Measurements from ENCODE around the gene CPA5. TPM values are rescaled to one million over a fixed set of nuclear protein-coding genes. Genes with fewer than 3 reads are reported as not detected.

The CPA5 gene
- polyA plus RNA-seq, 3 donors = not detected

DNA sequence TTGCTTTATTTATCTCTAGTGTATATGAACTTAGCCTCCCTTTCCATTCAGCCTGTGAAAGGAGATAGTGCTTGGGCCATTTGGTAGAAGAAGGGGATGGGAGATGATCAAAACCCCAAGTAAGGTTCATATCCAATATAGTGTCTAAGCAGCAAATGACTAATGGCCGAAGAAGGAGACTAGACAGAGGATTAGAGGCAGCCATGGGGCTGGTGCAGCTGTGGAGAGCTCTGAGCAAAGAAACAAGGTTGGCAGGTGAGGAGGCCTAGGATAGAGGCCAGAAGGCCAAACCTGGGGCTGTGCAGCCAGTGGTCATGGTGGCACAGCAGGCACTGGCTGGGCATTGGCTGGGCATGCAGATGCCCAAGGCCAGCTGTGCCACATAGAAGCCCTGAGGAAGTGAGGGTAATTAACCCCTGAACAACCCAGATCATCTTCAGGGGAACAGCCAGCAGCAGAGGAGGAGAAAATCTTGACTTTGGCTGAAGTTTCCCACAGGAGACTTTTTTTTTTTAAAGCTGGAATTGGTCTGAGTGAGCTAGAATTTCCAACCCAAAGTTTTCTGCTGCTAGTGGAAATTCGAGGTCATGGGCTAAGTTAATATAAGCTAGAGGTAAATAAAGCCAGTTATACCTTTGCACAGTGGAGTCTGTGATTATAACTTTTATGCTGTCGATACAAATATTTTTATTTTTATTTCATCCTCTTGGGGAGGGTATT is 25.4 kb downstream of the CPA5 start:
- intact Hi-C loops (cut with micrococcal nuclease) = no loop called here
- no peaks in the 10 kb centered on the region for H3K36me3 Mint-ChIP-seq
- no peak overlapping the region for H3K9ac ChIP-seq (ENCODE audit: insufficient read depth, low read length, poor library complexity, severe bottlenecking)
- no peaks in the 10 kb centered on the region for H3K79me2 ChIP-seq (ENCODE audit: insufficient read depth, low read length)
- H3K27ac Mint-ChIP-seq = peak overlapping the region in 1 of 7 donors; percentile 6
- H3K9me3 Mint-ChIP-seq = peaks cover 0 to 7% (median 0%) of the 10 kb centered on the region in 7 donors
- peak overlapping the region in 1 of 2 donors; percentile 34 for H3K27ac ChIP-seq (ENCODE audit: low read depth in 1 of 2, low read length in 2 of 2)
- H3K4me3 ChIP-seq (replicated peaks in 1 of 3; ENCODE audit: low read depth in 2 of 3, low read length in 3 of 3) = peak overlapping the region in 1 of 3 experiments; percentile 21
- TF ChIP-seq, protein P1, sequence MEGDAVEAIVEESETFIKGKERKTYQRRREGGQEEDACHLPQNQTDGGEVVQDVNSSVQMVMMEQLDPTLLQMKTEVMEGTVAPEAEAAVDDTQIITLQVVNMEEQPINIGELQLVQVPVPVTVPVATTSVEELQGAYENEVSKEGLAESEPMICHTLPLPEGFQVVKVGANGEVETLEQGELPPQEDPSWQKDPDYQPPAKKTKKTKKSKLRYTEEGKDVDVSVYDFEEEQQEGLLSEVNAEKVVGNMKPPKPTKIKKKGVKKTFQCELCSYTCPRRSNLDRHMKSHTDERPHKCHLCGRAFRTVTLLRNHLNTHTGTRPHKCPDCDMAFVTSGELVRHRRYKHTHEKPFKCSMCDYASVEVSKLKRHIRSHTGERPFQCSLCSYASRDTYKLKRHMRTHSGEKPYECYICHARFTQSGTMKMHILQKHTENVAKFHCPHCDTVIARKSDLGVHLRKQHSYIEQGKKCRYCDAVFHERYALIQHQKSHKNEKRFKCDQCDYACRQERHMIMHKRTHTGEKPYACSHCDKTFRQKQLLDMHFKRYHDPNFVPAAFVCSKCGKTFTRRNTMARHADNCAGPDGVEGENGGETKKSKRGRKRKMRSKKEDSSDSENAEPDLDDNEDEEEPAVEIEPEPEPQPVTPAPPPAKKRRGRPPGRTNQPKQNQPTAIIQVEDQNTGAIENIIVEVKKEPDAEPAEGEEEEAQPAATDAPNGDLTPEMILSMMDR (IDR thresholded peaks at IDR 0.05) = no peak
- peaks cover 12% of the 10 kb centered on the region for H3K4me1 Mint-ChIP-seq
- no peaks in the 10 kb centered on the region for H4K20me1 ChIP-seq (ENCODE audit: insufficient read depth, low read length)
- H3K4me2 ChIP-seq (replicated peaks; ENCODE audit: extremely low read depth, low read length, poor library complexity, severe bottlenecking) = peak overlapping the region; percentile 41
- H3K4me3 Mint-ChIP-seq = no peak overlapping the region
- no peaks in the 10 kb centered on the region for H3K27me3 ChIP-seq (ENCODE audit: control insufficient read depth in 2 of 2, insufficient read depth in 2 of 2, low read length in 2 of 2)
- WGBS (ENCODE audit: insufficient coverage) = 50% methylated on average over 1 of the region's 3 CpGs
- peak overlapping the region; percentile 62 for H2AFZ ChIP-seq (ENCODE audit: insufficient read depth, low read depth, low read length, poor library complexity, severe bottlenecking)
- H3K27me3 Mint-ChIP-seq (ENCODE audit: low read depth in 3 of 3) = peaks cover 2 to 4% (median 3%) of the 10 kb centered on the region in 3 donors
- H3K4me1 ChIP-seq (ENCODE audit: control insufficient read depth in 1 of 2, insufficient read depth in 2 of 2, low read length in 2 of 2) = peaks cover 9 to 12% of the 10 kb centered on the region in 2 donors
- no peaks in the 10 kb centered on the region for H3K9me3 ChIP-seq (replicated peaks in 1 of 2; ENCODE audit: control insufficient read depth in 1 of 2, insufficient read depth in 1 of 2, low read length in 2 of 2)
- DNase-seq = no peak
- H3K36me3 ChIP-seq (replicated peaks in 1 of 2; ENCODE audit: control insufficient read depth in 1 of 2, insufficient read depth in 2 of 2, low read length in 2 of 2) = no peaks in the 10 kb centered on the region

DNA sequence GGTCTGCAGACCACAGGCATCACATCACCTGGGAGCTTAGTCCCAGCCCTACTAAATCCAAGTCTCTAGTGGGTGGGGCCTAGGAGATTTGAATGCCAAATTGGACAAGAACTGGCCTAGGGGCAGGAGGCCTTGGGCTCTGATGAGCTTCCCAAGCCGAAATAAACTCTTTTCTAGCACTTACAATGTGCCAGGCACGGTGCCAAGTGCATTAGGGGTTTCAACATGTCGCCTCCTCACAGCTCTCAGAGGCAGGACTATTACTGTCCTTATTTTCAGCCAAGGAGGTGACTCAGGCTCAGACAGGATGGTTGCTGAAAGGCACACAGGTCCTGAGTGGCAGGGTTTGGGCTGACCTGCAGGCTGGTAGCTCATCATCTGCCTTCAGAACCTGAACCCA is 26.4 kb downstream of the CPA5 start:
- Histone ChIP-seq H3K27ac (ENCODE audit: low read depth in 1 of 2, low read length in 2 of 2) (no peak overlapping the region), H3K36me3 (replicated peaks in 1 of 2; ENCODE audit: control insufficient read depth in 1 of 2, insufficient read depth in 2 of 2, low read length in 2 of 2) (no peaks in the 10 kb centered on the region), H3K4me2 (replicated peaks; ENCODE audit: extremely low read depth, low read length, poor library complexity, severe bottlenecking) (no peak overlapping the region), H4K20me1 (ENCODE audit: insufficient read depth, low read length) (no peaks in the 10 kb centered on the region), H3K9ac (ENCODE audit: insufficient read depth, low read length, poor library complexity, severe bottlenecking) (no peak overlapping the region), H3K9me3 (replicated peaks in 1 of 2; ENCODE audit: control insufficient read depth in 1 of 2, insufficient read depth in 1 of 2, low read length in 2 of 2) (peaks cover 2 to 4% of the 10 kb centered on the region in 2 donors), H2AFZ (ENCODE audit: insufficient read depth, low read depth, low read length, poor library complexity, severe bottlenecking) (no peak overlapping the region), H3K27me3 (ENCODE audit: control insufficient read depth in 2 of 2, insufficient read depth in 2 of 2, low read length in 2 of 2) (no peaks in the 10 kb centered on the region), H3K79me2 (ENCODE audit: insufficient read depth, low read length) (no peaks in the 10 kb centered on the region), H3K4me3 (replicated peaks in 1 of 3; ENCODE audit: low read depth in 2 of 3, low read length in 3 of 3) (no peak overlapping the region), H3K4me1 (ENCODE audit: control insufficient read depth in 1 of 2, insufficient read depth in 2 of 2, low read length in 2 of 2) (peaks cover 9 to 12% of the 10 kb centered on the region in 2 donors)
- 91% methylated on average over 3 of the region's 3 CpGs for WGBS (ENCODE audit: insufficient coverage)
- TF ChIP-seq, protein P1 (IDR thresholded peaks at IDR 0.05) = no peak
- Mint-ChIP-seq H3K27me3 (ENCODE audit: low read depth in 3 of 3) (peaks cover 2 to 4% (median 3%) of the 10 kb centered on the region in 3 donors), H3K9me3 (peaks cover under 1 to 11% (median 3%) of the 10 kb centered on the region in 7 donors), H3K4me1 (peaks cover 12% of the 10 kb centered on the region), H3K27ac (no peak overlapping the region), H3K36me3 (no peaks in the 10 kb centered on the region), H3K4me3 (no peak overlapping the region)
- DNase-seq = no peak
- intact Hi-C loops (cut with micrococcal nuclease) = no loop called here
